ENCODE results near the gene GAGE10. TPM values are rescaled to one million over a fixed set of nuclear protein-coding genes. Genes with fewer than 3 reads are reported as not detected.

The GAGE10 gene
- total and polyA plus RNA-seq, 2 donors (not counting 3 experiments of a cell fraction or from before 2014, with no cell fraction given), result not detected

GRCh38 chrX:49260221-49260985 lies 43.0 kb upstream of the GAGE10 start:
- dilution Hi-C loops (cut with MboI; ENCODE audit: extremely low pct_ligation_motif_present, low sequenced_read_pairs), result no loop called here
- Histone ChIP-seq H3K4me1 (ENCODE audit: control insufficient read depth, extremely low read depth, insufficient read depth, low read length) (no peaks in the 10 kb centered on the region), H3K9me3 (replicated peaks; ENCODE audit: control insufficient read depth, insufficient read depth, low read length) (no peaks in the 10 kb centered on the region), H3K27me3 (ENCODE audit: control insufficient read depth in 2 of 2, insufficient read depth in 2 of 2, low read length in 2 of 2) (no peaks in the 10 kb centered on the region), H3K4me2 (ENCODE audit: insufficient read depth, low read length) (no peak overlapping the region), H2AFZ (ENCODE audit: low read depth, low read length) (no peak overlapping the region), H3K9ac (replicated peaks; ENCODE audit: extremely low read depth, insufficient read depth, low read length) (no peak overlapping the region), H4K20me1 (replicated peaks; ENCODE audit: control insufficient read depth, extremely low read depth, insufficient read depth, low read length) (no peaks in the 10 kb centered on the region), H3K36me3 (ENCODE audit: control insufficient read depth in 2 of 2, extremely low read depth in 1 of 2, insufficient read depth in 2 of 2, low read length in 2 of 2) (no peaks in the 10 kb centered on the region), H3K4me3 (replicated peaks in 1 of 3; ENCODE audit: insufficient read depth in 1 of 3, low read depth in 1 of 3, low read length in 3 of 3) (no peak overlapping the region), H3K27ac (ENCODE audit: insufficient read depth, low read depth, low read length) (no peak overlapping the region), H3K9me1 (replicated peaks; ENCODE audit: control insufficient read depth, extremely low read depth, insufficient read depth, low read length) (no peaks in the 10 kb centered on the region), H3K79me2 (ENCODE audit: control insufficient read depth, insufficient read depth, low read length) (no peaks in the 10 kb centered on the region)
- BruUV-seq (replicated peaks), result no TSS peak
- intact Hi-C loops (cut with micrococcal nuclease), result loop anchor here (10.0 kb wide), 1 partner anchor 366 kb away; the partner anchor contains the start of genes PQBP1 and TIMM17B
- no peak for TF ChIP-seq GATA2 (IDR thresholded peaks at IDR 0.05; ENCODE audit: insufficient read depth, insufficient read length, low read depth, low read length)
- no peak for TF ChIP-seq JUN (IDR thresholded peaks at IDR 0.05; ENCODE audit: borderline replicate concordance, insufficient read depth, insufficient read length, low read depth)
- no peak for TF ChIP-seq FOS (IDR thresholded peaks at IDR 0.05; ENCODE audit: borderline replicate concordance, insufficient read depth, low read length)
- no peak for TF ChIP-seq MAX (IDR thresholded peaks at IDR 0.05; ENCODE audit: insufficient read depth, insufficient read length)
- TF ChIP-seq CTCF (IDR thresholded peaks at IDR 0.05; ENCODE audit: extremely low read depth in 1 of 2, insufficient read depth in 1 of 2, low read depth in 1 of 2, low read length in 2 of 2), result no peak
- ChIA-PET POLR2A (no interaction called here), CTCF (interaction anchor here (1.0 kb wide), 1 partner anchor 68 kb away, joined by 3 read pairs; no protein-coding TSS in a partner anchor)
- no peak for FAIRE-seq
- no peak for DNase-seq (ENCODE audit: low read depth, low spot score)
